Liver (tissue), 9 donors: ENCODE results near the gene MEIOB. TPM values are rescaled to one million over a fixed set of nuclear protein-coding genes. Genes with fewer than 3 reads are reported as not detected.

Source experiments
- DNase-seq: peaks from one replicate; pipeline ENCODE4 v3.0.0-alpha.2; 2017; ENCODE audit warnings: low spot score
- H3K27ac ChIP-seq, 2 donors: one replicate each; pipeline ENCODE4 v1.7.0; 2013; ENCODE audit warnings: inconsistent platforms in 2 of 2, low read length in 2 of 2, control low read depth in 1 of 2, low read depth in 1 of 2, mild to moderate bottlenecking in 1 of 2
- H3K27me3 ChIP-seq, 4 donors: one replicate each; pipeline versions ENCODE4 v1.6.1 to v1.7.0; 2013; ENCODE audit warnings: low read length in 3 of 4, inconsistent platforms in 1 of 4, mild to moderate bottlenecking in 1 of 4, moderate library complexity in 1 of 4; ENCODE audit not compliant: control insufficient read depth in 4 of 4, insufficient read depth in 4 of 4
- H3K36me3 ChIP-seq, 4 donors: one replicate each; pipeline versions ENCODE4 v1.6.1 to v1.7.0; 2013; ENCODE audit warnings: low read length in 3 of 4, mild to moderate bottlenecking in 3 of 4, low read depth in 1 of 4, moderate library complexity in 1 of 4; ENCODE audit not compliant: control insufficient read depth in 4 of 4, insufficient read depth in 3 of 4
- H3K4me1 ChIP-seq, 4 donors: one replicate each; pipeline versions ENCODE4 v1.6.1 to v1.7.0; 2013; ENCODE audit warnings: low read length in 3 of 4, mild to moderate bottlenecking in 3 of 4, moderate library complexity in 1 of 4; ENCODE audit not compliant: control insufficient read depth in 4 of 4, insufficient read depth in 4 of 4
- H3K4me3 ChIP-seq, 3 donors: one replicate each; pipeline versions ENCODE4 v1.6.1 to v1.7.0; 2013; ENCODE audit warnings: low read length in 3 of 3, control low read depth in 1 of 3, low read depth in 1 of 3, mild to moderate bottlenecking in 1 of 3
- H3K9ac ChIP-seq, 2 donors: one replicate each; pipeline ENCODE4 v1.7.0; 2013; ENCODE audit warnings: low read length in 2 of 2, mild to moderate bottlenecking in 2 of 2, moderate library complexity in 2 of 2, control low read depth in 1 of 2, low read depth in 1 of 2
- H3K9me3 ChIP-seq, 4 donors: one replicate each; pipeline versions ENCODE4 v1.6.1 to v1.7.0; 2013; ENCODE audit warnings: low read length in 3 of 4; ENCODE audit not compliant: control insufficient read depth in 4 of 4
- ATF3 ChIP-seq: IDR thresholded peaks from 2 replicates; pipeline ENCODE4 v1.6.1; 2016; ENCODE audit warnings: antibody characterized with exemption
- CTCF ChIP-seq: fragments of 150-350 bp; IDR thresholded peaks from 2 replicates; pipeline ENCODE4 v1.5.1; 2017; ENCODE audit warnings: improper control_type of control experiment, low read depth, low read length; ENCODE audit not compliant: missing input control
- EGR1 ChIP-seq, 2 donors: IDR thresholded peaks; 2 replicates each; pipeline ENCODE4 v1.6.1; 2016 to 2018; ENCODE audit warnings: antibody characterized with exemption in 2 of 2, low read depth in 2 of 2
- FOXA1 ChIP-seq: IDR thresholded peaks from 2 replicates; pipeline ENCODE4 v1.6.1; 2016; ENCODE audit warnings: antibody characterized with exemption
- GABPA ChIP-seq, 2 donors: IDR thresholded peaks in 1 of 2; conservative IDR thresholded peaks in 1 of 2; 2 replicates each; pipeline ENCODE4 v1.6.1; 2016; ENCODE audit warnings: antibody characterized with exemption in 2 of 2, mild to moderate bottlenecking in 1 of 2, moderate library complexity in 1 of 2
- HNF4A ChIP-seq, 2 donors: conservative IDR thresholded peaks; 2 replicates each; pipeline ENCODE4 v1.6.1; 2016; ENCODE audit warnings: antibody characterized with exemption in 2 of 2, mild to moderate bottlenecking in 2 of 2
- HNF4G ChIP-seq: IDR thresholded peaks from 2 replicates; pipeline ENCODE4 v1.6.1; 2016; ENCODE audit warnings: antibody characterized with exemption
- MAX ChIP-seq: IDR thresholded peaks from 2 replicates; pipeline ENCODE4 v1.6.1; 2016; ENCODE audit warnings: antibody characterized with exemption
- NR2F2 ChIP-seq: IDR thresholded peaks from 2 replicates; pipeline ENCODE4 v1.6.1; 2016; ENCODE audit warnings: antibody characterized with exemption
- RAD21 ChIP-seq, 2 donors: IDR thresholded peaks; 2 replicates each; pipeline ENCODE4 v1.6.1; 2016; ENCODE audit warnings: antibody characterized with exemption in 2 of 2, mild to moderate bottlenecking in 2 of 2
- REST ChIP-seq: IDR thresholded peaks from 2 replicates; pipeline ENCODE4 v1.6.1; 2016; ENCODE audit warnings: antibody characterized with exemption, mild to moderate bottlenecking
- RXRA ChIP-seq, 2 donors: IDR thresholded peaks; 2 replicates each; pipeline ENCODE4 v1.6.1; 2017 to 2018; ENCODE audit warnings: antibody characterized with exemption in 2 of 2, mild to moderate bottlenecking in 1 of 2
- SP1 ChIP-seq: IDR thresholded peaks from 2 replicates; pipeline ENCODE4 v1.6.1; 2018; ENCODE audit warnings: antibody characterized with exemption, mild to moderate bottlenecking
- TAF1 ChIP-seq: conservative IDR thresholded peaks from 2 replicates; pipeline ENCODE4 v1.6.1; 2016; ENCODE audit warnings: antibody characterized with exemption, mild to moderate bottlenecking
- YY1 ChIP-seq: IDR thresholded peaks from 2 replicates; pipeline ENCODE4 v1.6.1; 2016; ENCODE audit warnings: antibody characterized with exemption, mild to moderate bottlenecking
- ZBTB33 ChIP-seq: IDR thresholded peaks from 2 replicates; pipeline ENCODE4 v1.6.1; 2016; ENCODE audit warnings: antibody characterized with exemption
- WGBS: extraction: QIAGEN DNeasy Blood & Tissue Kit; methylation state at CpG from one replicate; pipeline ENCODE4 v1.1.7; 2013; 5-methylcytosine and 5-hydroxymethylcytosine counted together
- polyA plus RNA-seq, 2 donors: library from polyadenylated mRNA; stranded (reverse) in 1 of 2; unstranded in 1 of 2; fragments of 200-250 nt in 1 of 2; fragments of >200 nt in 1 of 2; fragmentation: Nextera tagmentation in 1 of 2; extraction: Ambion mirVana in 1 of 2; gene quantifications; one replicate each; pipeline versions ENCODE4 v1.2.1 to v1.2.3, GENCODE V29; 2013 to 2015
- total RNA-seq, 2 donors: library from RNA; depleted of rRNA; stranded (reverse); fragments of >200 nt; gene quantifications; one replicate each; pipeline ENCODE4 v1.2.3, GENCODE V29; 2014
- donor health status: healthy.
- donor health status: healthy.
- donor health status: healthy.
- donor health status: healthy.
- donor health status: healthy.

Gene MEIOB
- total and polyA plus RNA-seq, 4 donors, result 0.33 to 2.2 TPM; not detected in 2

GRCh38 chr16:1858189-1858865, 13.6 kb downstream of the MEIOB start:
- Histone ChIP-seq H3K9me3 (no peaks in the 10 kb centered on the region), H3K27me3 (no peaks in the 10 kb centered on the region), H3K27ac (no peak overlapping the region), H3K36me3 (no peaks in the 10 kb centered on the region), H3K4me3 (no peak overlapping the region), H3K9ac (no peak overlapping the region), H3K4me1 (peaks cover 0 to 3% (median 0%) of the 10 kb centered on the region in 4 donors)
- no peak for TF ChIP-seq HNF4A (conservative IDR thresholded peaks at IDR 0.05)
- no peak for TF ChIP-seq HNF4G
- TF ChIP-seq ATF3, result no peak
- no peak for TF ChIP-seq REST
- TF ChIP-seq TAF1, result no peak
- no peak for TF ChIP-seq RAD21 (IDR thresholded peaks at IDR 0.05)
- no peak for TF ChIP-seq EGR1 (IDR thresholded peaks at IDR 0.05; ENCODE audit: low read depth in 2 of 2)
- no peak for TF ChIP-seq FOXA1
- TF ChIP-seq SP1, result no peak
- no peak for TF ChIP-seq MAX
- WGBS, result 50% methylated on average over 8 of the region's 8 CpGs
- DNase-seq, result no peak

- Histone ChIP-seq H3K9me3 (no peaks in the 10 kb centered on the region), H3K27me3 (no peaks in the 10 kb centered on the region), H3K27ac (no peak overlapping the region), H3K4me3 (no peak overlapping the region), H3K9ac (no peak overlapping the region), H3K4me1 (peaks cover 0 to 3% (median 0%) of the 10 kb centered on the region in 4 donors), H3K36me3 (no peaks in the 10 kb centered on the region)
- WGBS, result 63% methylated on average over 5 of the region's 5 CpGs
- TF ChIP-seq CTCF (no peak), GABPA (IDR thresholded peaks at IDR 0.05 in 1 of 2, conservative IDR thresholded peaks at IDR 0.05 in 1 of 2) (no peak), NR2F2 (no peak), TAF1 (no peak), RAD21 (IDR thresholded peaks at IDR 0.05) (no peak), RXRA (IDR thresholded peaks at IDR 0.05) (no peak), ZBTB33 (no peak), YY1 (no peak), ATF3 (no peak), HNF4A (conservative IDR thresholded peaks at IDR 0.05) (no peak)
- DNase-seq, result no peak
These were observed 14.4 kb downstream of the MEIOB start for GRCh38 chr16:1857433-1858097.
